Lower leg skin (tissue), 4 donors: ENCODE results near the gene RARRES2. TPM values are rescaled to one million over a fixed set of nuclear protein-coding genes. Genes with fewer than 3 reads are reported as not detected.
"Not testable (repeated sequence)": the region's sequence is repeated elsewhere in the genome, so short reads cannot be mapped to it uniquely, and the experiment has no call there.

Source experiments
- DNase-seq, 2 donors: peaks; one replicate each; pipeline ENCODE4 v3.0.0-alpha.2; 2019; ENCODE audit warnings: low spot score in 2 of 2
- H3K4me3 ChIP-seq: fragments of 200-600 bp; sonication (generic); 2 replicates; pipeline ENCODE4 v1.5.1; 2017; ENCODE audit warnings: mild to moderate bottlenecking, low read depth; ENCODE audit not compliant: poor library complexity, severe bottlenecking
- CTCF ChIP-seq, 3 donors: fragments of 450-650 bp; IDR thresholded peaks; one replicate each; pipeline ENCODE4 v1.5.1; 2016; ENCODE audit warnings: antibody characterized with exemption in 3 of 3, mild to moderate bottlenecking in 3 of 3, moderate library complexity in 2 of 3
- POLR2A ChIP-seq, 2 donors: fragments of 450-650 bp; IDR thresholded peaks; one replicate each; pipeline ENCODE4 v1.6.1; 2016 to 2017; ENCODE audit warnings: antibody characterized with exemption in 2 of 2, mild to moderate bottlenecking in 1 of 2, moderate library complexity in 1 of 2
- WGBS, 2 donors: methylation state at CpG; one replicate each; pipeline ENCODE4 v1.1.5; 2018; 5-methylcytosine and 5-hydroxymethylcytosine counted together
- intact Hi-C: fragments of 100-400 bp; cut with DNase I; formaldehyde crosslinking; loops from one replicate; pipeline ENCODE4 v1.15.0; 2023; ENCODE audit warnings: low total_unique reads
- total RNA-seq, 4 donors: library from RNA; depleted of rRNA; stranded (reverse); fragments of >200 nt; gene quantifications; one replicate each; pipeline ENCODE4 v1.1.0, GENCODE V29; 2016

Gene RARRES2
- total RNA-seq, 4 donors from 2014 or later = 9.8 to 30.0 (median 16.8) TPM

- 87% methylated on average over 5 of the region's 5 CpGs for WGBS, 2 donors
- H3K4me3 ChIP-seq = no peak overlapping the region
- TF ChIP-seq POLR2A (IDR thresholded peaks at IDR 0.05) = no peak
- TF ChIP-seq CTCF (IDR thresholded peaks at IDR 0.05) = no peak
- intact Hi-C loops = no loop called here
- DNase-seq = no peak
These were observed 29.7 kb downstream of the RARRES2 start for GRCh38 chr7:150311711-150312110.

- 92 to 95% methylated on average over 4 of the region's 4 CpGs for WGBS, 2 donors
- intact Hi-C loops = no loop called here
- TF ChIP-seq POLR2A (IDR thresholded peaks at IDR 0.05) (no peak), CTCF (IDR thresholded peaks at IDR 0.05) (no peak)
- DNase-seq = no peak
- no peak overlapping the region for H3K4me3 ChIP-seq
These were observed 30.3 kb downstream of the RARRES2 start for GRCh38 chr7:150311146-150311545.

GRCh38 chr7:150308575-150308974 is 32.9 kb downstream of the RARRES2 start:
- H3K4me3 ChIP-seq = no peak overlapping the region
- DNase-seq = no peak
- intact Hi-C loops = no loop called here
- TF ChIP-seq CTCF (IDR thresholded peaks at IDR 0.05) = no peak
- TF ChIP-seq POLR2A (IDR thresholded peaks at IDR 0.05) = no peak

GRCh38 chr7:150307904-150308303 is 33.5 kb downstream of the RARRES2 start:
- no peak overlapping the region for H3K4me3 ChIP-seq
- WGBS, 2 donors = 80 to 81% methylated on average over 9 of the region's 9 CpGs
- intact Hi-C loops = no loop called here
- no peak for DNase-seq
- TF ChIP-seq CTCF (IDR thresholded peaks at IDR 0.05) = no peak
- TF ChIP-seq POLR2A (IDR thresholded peaks at IDR 0.05) = no peak

- 81 to 88% methylated on average over 3 of the region's 3 CpGs for WGBS, 2 donors
- intact Hi-C loops = no loop called here
- TF ChIP-seq POLR2A (IDR thresholded peaks at IDR 0.05) = no peak
- TF ChIP-seq CTCF (IDR thresholded peaks at IDR 0.05) = no peak
These were observed 34.3 kb downstream of the RARRES2 start for GRCh38 chr7:150307129-150307528.

GRCh38 chr7:150306377-150306776 is 35.1 kb downstream of the RARRES2 start:
- 65 to 70% methylated on average over 5 of the region's 5 CpGs for WGBS, 2 donors
- H3K4me3 ChIP-seq, intact Hi-C loops, DNase-seq: not testable (repeated sequence)

More at GRCh38 chr7:150307129-150307528, 34.3 kb downstream of the RARRES2 start:
- H3K4me3 ChIP-seq = no peak overlapping the region
- no peak for DNase-seq

- 60 to 65% methylated on average over 2 of the region's 2 CpGs for WGBS, 2 donors
- H3K4me3 ChIP-seq, intact Hi-C loops, DNase-seq: not testable (repeated sequence)
These were observed 35.5 kb downstream of the RARRES2 start for GRCh38 chr7:150305903-150306284.

GRCh38 chr7:150305259-150305902 is 36.0 kb downstream of the RARRES2 start:
- 86% methylated on average over 11 of the region's 11 CpGs for WGBS, 2 donors
- H3K4me3 ChIP-seq, intact Hi-C loops, DNase-seq: not testable (repeated sequence)

GRCh38 chr7:150304499-150305258 is 36.8 kb downstream of the RARRES2 start:
- H3K4me3 ChIP-seq, intact Hi-C loops, DNase-seq: not testable (repeated sequence)
- WGBS, 2 donors = 73 to 86% methylated on average over 3 to 5 of the region's 8 CpGs
